HCT116 (cell line): ENCODE data around the gene EVL. TPM values are rescaled to one million over a fixed set of nuclear protein-coding genes. Genes with fewer than 3 reads are reported as not detected.

ENCODE experiments used
- ATAC-seq: fragments of 200-7000 bp; cut with Tn5 transposase; 2 replicates; pipeline ENCODE4 v1.9.1; 2020; ENCODE audit warnings: mild to moderate bottlenecking, moderate library complexity
- BruUV-seq: library from RNA; stranded (reverse); fragments of 400-500 nt; replicated peaks from 2 replicates; lab custom pipeline; 2021; lab: Mats Ljungman, UMichigan
- CTCF ChIA-PET: fragments of 300-600 bp; sonication (Branson Sonifier 250); formaldehyde crosslinking; loops from one replicate; lab custom pipeline; 2021; ENCODE audit warnings: antibody characterized with exemption; lab: Charles Lee
- POLR2A ChIA-PET: fragments of 300-600, 350-600 bp; sonication (Branson Sonifier 250); formaldehyde crosslinking; loops from one replicate; lab custom pipeline; 2021; ENCODE audit warnings: antibody characterized with exemption; lab: Charles Lee
- RAD21 ChIA-PET, 2 experiments: fragments of 300-600 bp; sonication (Branson Sonifier 250); formaldehyde crosslinking; loops; one replicate each; lab custom pipeline; 2023; ENCODE audit warnings: low total read pairs in 2 of 2; ENCODE audit not compliant: uncharacterized antibody in 2 of 2, unreplicated experiment in 2 of 2, low non-redundant PET in 1 of 2; lab: Charles Lee
- DNase-seq: peaks from one replicate; pipeline ENCODE4 v3.0.0-alpha.2; 2010; ENCODE audit warnings: low read depth, low spot score
- H2AFZ ChIP-seq: fragments of 200-600 bp; shearing (Covaris generic), sonication (generic); 2 replicates; pipeline ENCODE4 v1.6.1; 2017; ENCODE audit warnings: low read depth, mixed run types, mixed read lengths, antibody characterized with exemption, low read length; ENCODE audit not compliant: poor library complexity, severe bottlenecking
- H3K27ac ChIP-seq: 2 replicates; pipeline ENCODE4 v1.5.1; 2012; ENCODE audit warnings: low read depth, low read length
- H3K27me3 ChIP-seq: fragments of 200-600 bp; sonication (generic); 2 replicates; pipeline ENCODE4 v1.6.1; 2016; ENCODE audit warnings: mixed run types, low read length, mixed read lengths; ENCODE audit not compliant: insufficient read depth
- H3K36me3 ChIP-seq, 2 experiments: fragments of 200-500 bp in 1 of 2; fragments of 200-600 bp in 1 of 2; sonication (Bioruptor generic) in 1 of 2; sonication (generic) in 1 of 2; 2 replicates each; pipeline versions ENCODE4 v1.5.1 to v1.6.1; 2014 to 2016; ENCODE audit warnings: low read length in 2 of 2, inconsistent platforms in 1 of 2, mixed read lengths in 1 of 2, mixed run types in 1 of 2; ENCODE audit not compliant: insufficient read depth in 2 of 2, control insufficient read depth in 1 of 2
- H3K4me1 ChIP-seq, 2 experiments: fragments of 200-600 bp in 1 of 2; sonication (generic) in 1 of 2; 2 replicates each; pipeline versions ENCODE4 v1.5.1 to v1.6.1; 2012 to 2017; ENCODE audit warnings: low read length in 2 of 2, inconsistent platforms in 1 of 2, mild to moderate bottlenecking in 1 of 2, mixed read lengths in 1 of 2, mixed run types in 1 of 2, moderate library complexity in 1 of 2; ENCODE audit not compliant: insufficient read depth in 2 of 2, control insufficient read depth in 1 of 2
- H3K4me2 ChIP-seq: fragments of 200-600 bp; sonication (generic); 2 replicates; pipeline ENCODE4 v1.6.1; 2017; ENCODE audit warnings: mixed run types, low read length, mixed read lengths
- H3K4me3 ChIP-seq, 2 experiments: fragments of 200-600 bp in 1 of 2; sonication (generic) in 1 of 2; replicated peaks in 1 of 2; 2 replicates each; pipeline ENCODE4 v1.5.1; 2011 to 2016; ENCODE audit warnings: low read length in 2 of 2, control low read depth in 1 of 2, low read depth in 1 of 2, mild to moderate bottlenecking in 1 of 2, mixed read lengths in 1 of 2, mixed run types in 1 of 2
- H3K79me2 ChIP-seq: fragments of 200-600 bp; sonication (generic); 2 replicates; pipeline ENCODE4 v1.6.1; 2017; ENCODE audit warnings: mild to moderate bottlenecking, mixed run types, low read length, moderate library complexity, mixed read lengths; ENCODE audit not compliant: insufficient read depth
- H3K9ac ChIP-seq: fragments of 200-600 bp; sonication (generic); 2 replicates; pipeline ENCODE4 v1.6.1; 2016; ENCODE audit warnings: low read length, mixed read lengths
- H3K9me2 ChIP-seq: fragments of 200-600 bp; sonication (generic), shearing (Covaris generic); 2 replicates; pipeline ENCODE4 v1.6.1; 2017; ENCODE audit warnings: mixed run types, mild to moderate bottlenecking, moderate library complexity; ENCODE audit not compliant: insufficient read depth
- H3K9me3 ChIP-seq, 2 experiments: fragments of 200-500 bp in 1 of 2; fragments of 200-600 bp in 1 of 2; sonication (Bioruptor generic) in 1 of 2; sonication (generic) in 1 of 2; 2 replicates each; pipeline ENCODE4 v1.6.1; 2014 to 2017; ENCODE audit warnings: low read length in 2 of 2, mixed read lengths in 2 of 2, inconsistent platforms in 1 of 2, low read depth in 1 of 2, mild to moderate bottlenecking in 1 of 2, mixed run types in 1 of 2, moderate library complexity in 1 of 2; ENCODE audit not compliant: control insufficient read depth in 1 of 2, insufficient read depth in 1 of 2
- H4K20me1 ChIP-seq: fragments of 200-600 bp; sonication (generic), shearing (Covaris generic); 2 replicates; pipeline ENCODE4 v1.6.1; 2017; ENCODE audit warnings: mixed run types, mild to moderate bottlenecking, moderate library complexity; ENCODE audit not compliant: insufficient read depth
- ATF3 ChIP-seq: IDR thresholded peaks from 2 replicates; pipeline ENCODE4 v1.6.1; 2012
- CBX3 ChIP-seq: IDR thresholded peaks from 2 replicates; pipeline ENCODE4 v1.6.1; 2012; ENCODE audit warnings: low read depth
- CEBPB ChIP-seq: IDR thresholded peaks from 2 replicates; pipeline ENCODE4 v1.6.1; 2012; ENCODE audit warnings: low read depth
- CTCF ChIP-seq, 3 experiments: fragments of 200-600 bp in 1 of 3; sonication (generic) in 1 of 3; IDR thresholded peaks in 2 of 3; conservative IDR thresholded peaks in 1 of 3; 2 replicates each; pipeline ENCODE4 v1.5.1; 2012 to 2017; ENCODE audit warnings: low read depth in 2 of 3, low read length in 2 of 3, antibody characterized with exemption in 1 of 3, borderline replicate concordance in 1 of 3, control low read depth in 1 of 3, mild to moderate bottlenecking in 1 of 3, mixed read lengths in 1 of 3, mixed run types in 1 of 3, moderate library complexity in 1 of 3; ENCODE audit not compliant: insufficient read depth in 1 of 3
- EGR1 ChIP-seq: IDR thresholded peaks from 2 replicates; pipeline ENCODE4 v1.6.1; 2012; ENCODE audit warnings: low read depth
- ELF1 ChIP-seq: IDR thresholded peaks from 2 replicates; pipeline ENCODE4 v1.6.1; 2012; ENCODE audit warnings: low read depth, borderline replicate concordance
- EZH2phosphoT487 ChIP-seq: fragments of 200-600 bp; IDR thresholded peaks from 2 replicates; pipeline ENCODE4 v1.6.1; 2018; ENCODE audit warnings: antibody characterized with exemption, borderline replicate concordance
- FOSL1 ChIP-seq: IDR thresholded peaks from 2 replicates; pipeline ENCODE4 v1.6.1; 2012; ENCODE audit warnings: low read depth
- MAX ChIP-seq: IDR thresholded peaks from 2 replicates; pipeline ENCODE4 v1.6.1; 2012
- POLR2A ChIP-seq: IDR thresholded peaks from 2 replicates; pipeline ENCODE4 v1.7.0; 2011; ENCODE audit warnings: borderline replicate concordance; ENCODE audit not compliant: insufficient read depth, insufficient read length; ENCODE audit errors: extremely low read depth
- POLR2AphosphoS5 ChIP-seq: IDR thresholded peaks from 2 replicates; pipeline ENCODE4 v1.6.1; 2011; ENCODE audit warnings: mild to moderate bottlenecking, low read depth, low read length, moderate library complexity
- RAD21 ChIP-seq: IDR thresholded peaks from 2 replicates; pipeline ENCODE4 v1.6.1; 2012; ENCODE audit warnings: low read depth, mild to moderate bottlenecking
- SIN3A ChIP-seq: IDR thresholded peaks from 2 replicates; pipeline ENCODE4 v1.6.1; 2012; ENCODE audit warnings: low read depth
- SP1 ChIP-seq: IDR thresholded peaks from 2 replicates; pipeline ENCODE4 v1.6.1; 2012; ENCODE audit warnings: low read depth
- SRF ChIP-seq: IDR thresholded peaks from 2 replicates; pipeline ENCODE4 v1.6.1; 2012; ENCODE audit warnings: low read depth
- TCF7L2 ChIP-seq: IDR thresholded peaks from 2 replicates; pipeline ENCODE4 v1.7.0; 2011; ENCODE audit warnings: borderline replicate concordance, inconsistent platforms; ENCODE audit not compliant: insufficient read depth, insufficient read length; ENCODE audit errors: extremely low read depth
- ZFX ChIP-seq: fragments of 450-650 bp; IDR thresholded peaks from 2 replicates; pipeline ENCODE4 v1.6.1; 2017
- ZNF274 ChIP-seq: fragments of 200-500 bp; sonication (Bioruptor generic); IDR thresholded peaks from 2 replicates; pipeline ENCODE4 v1.6.1; 2014; ENCODE audit warnings: mild to moderate bottlenecking, low read depth, low read length, inconsistent platforms
- intact Hi-C: fragments of 100-400 bp; cut with micrococcal nuclease; formaldehyde crosslinking; loops from 2 replicates; pipeline ENCODE4 v1.10.0; 2022
- total RNA-seq: library from RNA; stranded (reverse); gene quantifications from one replicate; pipeline ENCODE4 v1.2.1, GENCODE V29; 2021; ENCODE audit not compliant: unreplicated experiment

Gene EVL
- total RNA-seq, 1 experiment from 2014 or later, result 19.9 TPM

GRCh38 chr14:100130521-100130920 is 65.3 kb downstream of the EVL start (continued):
- TF ChIP-seq ZFX (no peak), CTCF (IDR thresholded peaks at IDR 0.05 in 2 of 3, conservative IDR thresholded peaks at IDR 0.05 in 1 of 3; ENCODE audit: borderline replicate concordance in 1 of 3, insufficient read depth in 1 of 3, low read depth in 2 of 3, low read length in 2 of 3) (no peak), RAD21 (no peak), MAX (no peak), ATF3 (no peak), FOSL1 (no peak), EZH2phosphoT487 (no peak), SP1 (no peak)

GRCh38 chr14:100131181-100131580 is 66.0 kb downstream of the EVL start:
- Histone ChIP-seq H3K9me3 (no peaks in the 10 kb centered on the region), H3K36me3 (no peaks in the 10 kb centered on the region), H3K4me2 (no peak overlapping the region), H3K27me3 (no peaks in the 10 kb centered on the region), H3K9ac (no peak overlapping the region), H3K4me1 (peaks cover 0 to 12% of the 10 kb centered on the region in 2 experiments; a peak in 2 of 4 replicates), H3K9me2 (no peaks in the 10 kb centered on the region), H4K20me1 (no peaks in the 10 kb centered on the region), H3K27ac (no peak overlapping the region), H2AFZ (no peak overlapping the region), H3K79me2 (no peaks in the 10 kb centered on the region), H3K4me3 (no peak overlapping the region)
- BruUV-seq, result no TSS peak
- POLR2A ChIA-PET, result interaction anchor here (1.0 kb wide), 1 partner anchor 11 kb away, joined by 3 read pairs; no protein-coding TSS in a partner anchor
- ATAC-seq, result no peak
- intact Hi-C loops, result no loop called here
- CTCF ChIA-PET, result interaction anchor here (1.2 kb wide), 1 partner anchor 62 kb away, joined by 3 read pairs; no protein-coding TSS in a partner anchor
- RAD21 ChIA-PET, result no interaction called here
- no peak for DNase-seq
- TF ChIP-seq EGR1 (no peak), SP1 (no peak), MAX (no peak), ELF1 (no peak), CBX3 (no peak), SIN3A (no peak), ZNF274 (no peak), SRF (no peak), CEBPB (no peak), FOSL1 (no peak), ZFX (no peak), RAD21 (no peak), POLR2AphosphoS5 (no peak), EZH2phosphoT487 (no peak), CTCF (IDR thresholded peaks at IDR 0.05 in 2 of 3, conservative IDR thresholded peaks at IDR 0.05 in 1 of 3; ENCODE audit: borderline replicate concordance in 1 of 3, insufficient read depth in 1 of 3, low read depth in 2 of 3, low read length in 2 of 3) (no peak), TCF7L2 (no peak), POLR2A (no peak), ATF3 (no peak)
